Retinal pigment epithelial cell (primary cell): ENCODE measurements around the gene EXOSC9.

Source experiments
- DNase-seq: peaks from one replicate; pipeline ENCODE4 v3.0.0-alpha.2; 2010; ENCODE audit warnings: low read depth
- H3K4me3 ChIP-seq: 2 replicates; pipeline ENCODE4 v1.5.1; 2011; ENCODE audit warnings: mild to moderate bottlenecking, low read length, control low read depth, moderate library complexity
- TF ChIP-seq, protein P1 (sequence below): conservative IDR thresholded peaks from 2 replicates; pipeline ENCODE4 v1.5.1; 2011; ENCODE audit warnings: low read depth, low read length, control low read depth, inconsistent platforms

The EXOSC9 gene

DNA sequence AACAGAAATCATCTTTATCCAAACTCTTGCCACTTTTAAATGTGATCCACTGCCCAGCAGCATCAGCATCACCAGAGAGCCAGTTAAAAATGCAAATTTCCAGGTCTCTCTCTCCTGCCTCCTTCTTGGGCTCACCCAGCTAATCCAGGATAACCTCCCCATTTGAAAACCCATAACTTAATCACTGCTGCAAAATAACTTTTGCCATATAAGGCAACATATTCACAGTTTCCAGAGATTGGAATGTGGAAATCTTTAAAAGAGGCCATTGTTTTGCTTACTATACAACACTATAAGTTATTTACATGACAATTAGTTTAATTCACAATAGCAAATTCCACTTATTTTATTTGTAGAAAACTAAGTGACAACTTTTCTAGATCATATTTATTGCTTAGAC lies 4.8 kb upstream of the EXOSC9 start:
- TF ChIP-seq, protein P1, sequence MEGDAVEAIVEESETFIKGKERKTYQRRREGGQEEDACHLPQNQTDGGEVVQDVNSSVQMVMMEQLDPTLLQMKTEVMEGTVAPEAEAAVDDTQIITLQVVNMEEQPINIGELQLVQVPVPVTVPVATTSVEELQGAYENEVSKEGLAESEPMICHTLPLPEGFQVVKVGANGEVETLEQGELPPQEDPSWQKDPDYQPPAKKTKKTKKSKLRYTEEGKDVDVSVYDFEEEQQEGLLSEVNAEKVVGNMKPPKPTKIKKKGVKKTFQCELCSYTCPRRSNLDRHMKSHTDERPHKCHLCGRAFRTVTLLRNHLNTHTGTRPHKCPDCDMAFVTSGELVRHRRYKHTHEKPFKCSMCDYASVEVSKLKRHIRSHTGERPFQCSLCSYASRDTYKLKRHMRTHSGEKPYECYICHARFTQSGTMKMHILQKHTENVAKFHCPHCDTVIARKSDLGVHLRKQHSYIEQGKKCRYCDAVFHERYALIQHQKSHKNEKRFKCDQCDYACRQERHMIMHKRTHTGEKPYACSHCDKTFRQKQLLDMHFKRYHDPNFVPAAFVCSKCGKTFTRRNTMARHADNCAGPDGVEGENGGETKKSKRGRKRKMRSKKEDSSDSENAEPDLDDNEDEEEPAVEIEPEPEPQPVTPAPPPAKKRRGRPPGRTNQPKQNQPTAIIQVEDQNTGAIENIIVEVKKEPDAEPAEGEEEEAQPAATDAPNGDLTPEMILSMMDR, result no peak
- H3K4me3 ChIP-seq, result no peak overlapping the region

GRCh38 chr4:121799208-121799823 lies 1.8 kb upstream of the EXOSC9 start:
- H3K4me3 ChIP-seq, result no peak overlapping the region
- no peak for DNase-seq
- TF ChIP-seq, protein P1, result no peak

More for the DNA sequence above, 4.8 kb upstream of the EXOSC9 start:
- peak; percentile 75 for DNase-seq

- TF ChIP-seq, protein P1, result no peak
- H3K4me3 ChIP-seq, result no peak overlapping the region
Observed at GRCh38 chr4:121799867-121800501, 1.1 kb upstream of the EXOSC9 start.

GRCh38 chr4:121800638-121800960 lies 524 bp upstream of the EXOSC9 start:
- H3K4me3 ChIP-seq, result peak overlapping the region; percentile 97
- no peak for DNase-seq
- TF ChIP-seq, protein P1, result no peak

More at GRCh38 chr4:121799867-121800501, 1.1 kb upstream of the EXOSC9 start:
- DNase-seq, result no peak

DNA sequence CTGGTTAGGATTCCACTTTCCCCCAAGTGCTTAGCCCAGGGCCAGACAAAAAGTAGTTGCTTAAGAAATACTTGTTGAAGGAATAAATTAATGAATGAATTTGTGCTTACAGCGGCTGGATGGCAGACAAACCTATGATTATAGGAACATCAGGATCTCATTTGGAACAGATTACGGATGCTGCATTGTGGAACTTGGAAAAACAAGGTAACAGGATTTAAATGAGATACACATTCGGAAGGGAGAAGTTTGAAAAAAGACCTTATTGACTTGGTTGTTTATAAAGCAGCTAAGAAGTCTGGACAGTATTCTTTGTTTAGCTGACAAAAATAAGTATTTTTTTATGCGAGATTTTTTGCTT lies 572 bp downstream of the EXOSC9 start:
- TF ChIP-seq, protein P1, result no peak
- H3K4me3 ChIP-seq, result peak overlapping the region; percentile 97

GRCh38 chr4:121806411-121806810 lies 5.3 kb downstream of the EXOSC9 start:
- DNase-seq, result no peak
- H3K4me3 ChIP-seq, result no peak overlapping the region
- TF ChIP-seq, protein P1, result no peak

More for the DNA sequence above, 572 bp downstream of the EXOSC9 start:
- DNase-seq, result no peak

DNA sequence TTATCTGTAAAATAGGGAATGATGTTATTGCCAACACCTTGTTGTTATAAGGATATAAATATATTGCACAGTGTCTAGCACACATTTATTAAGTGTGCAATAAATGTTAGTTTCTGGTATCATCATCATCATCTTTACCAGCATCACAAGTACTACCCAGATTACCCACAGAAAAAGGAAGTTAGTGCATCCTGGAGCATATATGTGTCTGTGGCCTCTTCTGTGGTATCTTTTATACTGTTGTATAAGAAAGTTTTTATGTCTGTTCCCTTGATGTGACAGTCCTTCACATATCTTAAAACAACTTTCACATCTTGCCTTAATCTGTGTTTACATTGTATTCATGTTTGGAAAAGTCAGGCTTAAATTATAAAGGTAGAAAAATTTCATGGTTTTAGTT lies 10.0 kb downstream of the EXOSC9 start:
- TF ChIP-seq, protein P1, result no peak
- DNase-seq, result no peak
- no peak overlapping the region for H3K4me3 ChIP-seq
